Measurements from ENCODE around the gene CAB39. TPM values are rescaled to one million over a fixed set of nuclear protein-coding genes. Genes with fewer than 3 reads are reported as not detected.

CAB39 gene
- total and polyA plus RNA-seq, 2 experiments from 2014 or later = 18.7 to 67.5 TPM

DNA sequence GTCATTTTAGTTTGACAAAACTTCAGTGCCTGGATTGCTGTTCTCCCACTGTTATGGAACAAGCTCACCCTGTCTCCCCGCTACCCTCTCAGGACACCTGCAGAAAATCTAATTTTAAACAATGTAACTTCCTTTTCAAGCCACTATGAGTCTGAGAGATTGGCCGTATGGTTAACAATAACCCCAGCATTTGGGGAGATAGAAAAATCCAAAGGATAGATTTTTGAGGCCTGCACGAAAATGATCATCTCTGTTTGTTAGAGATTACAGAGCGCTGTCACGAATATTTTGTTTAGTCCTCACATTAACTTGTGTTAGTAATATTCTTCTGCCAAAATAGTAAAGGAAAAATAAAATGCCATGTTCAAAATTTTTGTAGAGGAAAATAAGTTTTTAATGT is 24.7 kb downstream of the CAB39 start:
- no peak overlapping the region for H2AFZ ChIP-seq
- peaks cover 100% of the 10 kb centered on the region for H3K79me2 ChIP-seq (replicated peaks; ENCODE audit: insufficient read depth)
- no peak for ATAC-seq
- no peak overlapping the region for H3K4me3 ChIP-seq
- Mint-ChIP-seq H3K27me3 (ENCODE audit: insufficient read depth, low read depth, poor library complexity) (no peaks in the 10 kb centered on the region), H3K4me3 (no peak overlapping the region), H3K36me3 (ENCODE audit: low read depth) (0 out of 3 replicates have a peak, but pooled peaks cover 2% of the 10 kb centered on the region), H3K27ac (no peak overlapping the region), H3K9me3 (no peaks in the 10 kb centered on the region), H3K4me1 (peaks cover 43% of the 10 kb centered on the region)
- H3K36me3 ChIP-seq (ENCODE audit: insufficient read depth) = no peaks in the 10 kb centered on the region
- no peak overlapping the region for H3K4me2 ChIP-seq
- H3K4me1 ChIP-seq (ENCODE audit: insufficient read depth) = peaks cover 28% of the 10 kb centered on the region
- no peaks in the 10 kb centered on the region for H3K27me3 ChIP-seq (ENCODE audit: insufficient read depth)
- no peak overlapping the region; the same call in 1 of the 2 replicates for H3K27ac ChIP-seq (ENCODE audit: low read depth)
- H4K20me1 ChIP-seq (replicated peaks; ENCODE audit: insufficient read depth) = peaks cover 19% of the 10 kb centered on the region
- TF ChIP-seq POLR2AphosphoS5 (IDR thresholded peaks at IDR 0.05; ENCODE audit: low read depth) (no peak), REST (IDR thresholded peaks at IDR 0.05; ENCODE audit: unreplicated experiment) (no peak), EZH2 (IDR thresholded peaks at IDR 0.05; ENCODE audit: low read depth, unreplicated experiment) (no peak), ZNF114 (CRISPR knock-in tag; IDR thresholded peaks at IDR 0.05) (no peak), CREB1 (CRISPR knock-in tag; IDR thresholded peaks at IDR 0.05; ENCODE audit: low read depth) (no peak), STAT1 (IDR thresholded peaks at IDR 0.05; ENCODE audit: unreplicated experiment) (no peak), NANOG (IDR thresholded peaks at IDR 0.05; ENCODE audit: borderline replicate concordance) (no peak), ZNF331 (CRISPR knock-in tag; IDR thresholded peaks at IDR 0.05; ENCODE audit: low read depth) (no peak), EZH2phosphoT487 (IDR thresholded peaks at IDR 0.05; ENCODE audit: unreplicated experiment) (no peak), JUNB (IDR thresholded peaks at IDR 0.05; ENCODE audit: unreplicated experiment) (no peak), ZNF462 (CRISPR knock-in tag; IDR thresholded peaks at IDR 0.05) (no peak)
- TF ChIP-seq, protein P1, sequence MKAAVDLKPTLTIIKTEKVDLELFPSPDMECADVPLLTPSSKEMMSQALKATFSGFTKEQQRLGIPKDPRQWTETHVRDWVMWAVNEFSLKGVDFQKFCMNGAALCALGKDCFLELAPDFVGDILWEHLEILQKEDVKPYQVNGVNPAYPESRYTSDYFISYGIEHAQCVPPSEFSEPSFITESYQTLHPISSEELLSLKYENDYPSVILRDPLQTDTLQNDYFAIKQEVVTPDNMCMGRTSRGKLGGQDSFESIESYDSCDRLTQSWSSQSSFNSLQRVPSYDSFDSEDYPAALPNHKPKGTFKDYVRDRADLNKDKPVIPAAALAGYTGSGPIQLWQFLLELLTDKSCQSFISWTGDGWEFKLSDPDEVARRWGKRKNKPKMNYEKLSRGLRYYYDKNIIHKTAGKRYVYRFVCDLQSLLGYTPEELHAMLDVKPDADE (IDR thresholded peaks at IDR 0.05) = no peak
- TF ChIP-seq, protein P2, sequence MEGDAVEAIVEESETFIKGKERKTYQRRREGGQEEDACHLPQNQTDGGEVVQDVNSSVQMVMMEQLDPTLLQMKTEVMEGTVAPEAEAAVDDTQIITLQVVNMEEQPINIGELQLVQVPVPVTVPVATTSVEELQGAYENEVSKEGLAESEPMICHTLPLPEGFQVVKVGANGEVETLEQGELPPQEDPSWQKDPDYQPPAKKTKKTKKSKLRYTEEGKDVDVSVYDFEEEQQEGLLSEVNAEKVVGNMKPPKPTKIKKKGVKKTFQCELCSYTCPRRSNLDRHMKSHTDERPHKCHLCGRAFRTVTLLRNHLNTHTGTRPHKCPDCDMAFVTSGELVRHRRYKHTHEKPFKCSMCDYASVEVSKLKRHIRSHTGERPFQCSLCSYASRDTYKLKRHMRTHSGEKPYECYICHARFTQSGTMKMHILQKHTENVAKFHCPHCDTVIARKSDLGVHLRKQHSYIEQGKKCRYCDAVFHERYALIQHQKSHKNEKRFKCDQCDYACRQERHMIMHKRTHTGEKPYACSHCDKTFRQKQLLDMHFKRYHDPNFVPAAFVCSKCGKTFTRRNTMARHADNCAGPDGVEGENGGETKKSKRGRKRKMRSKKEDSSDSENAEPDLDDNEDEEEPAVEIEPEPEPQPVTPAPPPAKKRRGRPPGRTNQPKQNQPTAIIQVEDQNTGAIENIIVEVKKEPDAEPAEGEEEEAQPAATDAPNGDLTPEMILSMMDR (conservative IDR thresholded peaks at IDR 0.05; ENCODE audit: low read depth in 2 of 2) = no peak
- no peaks in the 10 kb centered on the region for H3K9me2 ChIP-seq (ENCODE audit: insufficient read depth)
- DNase-seq (ENCODE audit: low spot score) = no peak
- no peaks in the 10 kb centered on the region for H3F3A ChIP-seq (replicated peaks; ENCODE audit: low read depth)
